PFSK-1 (cell line): Measurements from ENCODE around the gene KCNH4.

Experiments used
- POLR2AphosphoS5 ChIP-seq: IDR thresholded peaks from 2 replicates; pipeline ENCODE4 v1.6.1; 2012; ENCODE audit warnings: low read depth, mild to moderate bottlenecking, control low read depth, low read length, moderate library complexity
- SIN3A ChIP-seq: IDR thresholded peaks from 2 replicates; pipeline ENCODE4 v1.6.1; 2012; ENCODE audit warnings: mild to moderate bottlenecking, low read length, moderate library complexity, borderline replicate concordance; ENCODE audit not compliant: insufficient read depth
- TAF1 ChIP-seq: IDR thresholded peaks from 2 replicates; pipeline ENCODE4 v1.6.1; 2012; ENCODE audit warnings: low read length, control low read depth, borderline replicate concordance; ENCODE audit not compliant: insufficient read depth

DNA sequence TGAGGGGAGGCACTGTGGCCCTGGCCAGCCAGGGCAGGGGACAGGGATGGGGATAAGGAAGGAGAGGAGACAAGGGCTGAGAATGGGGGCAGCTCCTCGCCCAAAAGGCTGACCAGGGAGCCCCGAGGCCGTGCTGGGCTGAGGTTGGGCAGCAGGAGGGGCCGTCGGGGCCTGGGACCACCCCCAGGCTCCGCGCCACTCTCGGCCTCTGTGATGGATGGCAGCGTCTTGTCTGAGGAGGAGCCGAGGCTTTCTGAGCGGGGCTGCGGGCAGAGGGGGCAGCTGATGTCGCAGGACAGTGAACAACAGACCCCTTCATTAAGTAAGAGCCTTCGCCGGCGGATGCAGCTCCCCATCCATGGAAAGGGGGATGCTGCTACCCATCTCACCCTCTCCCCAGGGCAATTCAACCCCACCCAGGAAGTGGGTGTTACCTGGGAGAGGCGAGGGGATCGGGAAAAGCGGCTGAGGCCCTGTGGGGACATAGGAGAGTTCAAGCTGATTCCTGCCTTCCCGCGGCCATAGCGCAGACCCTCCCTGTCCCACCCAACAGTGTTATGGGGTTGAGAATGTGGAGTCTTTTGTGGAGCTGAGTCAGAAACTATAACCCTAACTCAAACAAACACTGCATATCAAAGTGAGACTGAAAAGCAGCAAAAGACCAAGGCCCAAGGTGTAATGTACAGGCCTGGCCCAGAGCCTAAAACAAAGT, 17.1 kb downstream of the KCNH4 start:
- TF ChIP-seq TAF1 (no peak), POLR2AphosphoS5 (no peak), SIN3A (no peak)
